Pancreas (tissue), 10 donors: ENCODE results near the gene TYRP1. TPM values are rescaled to one million over a fixed set of nuclear protein-coding genes. Genes with fewer than 3 reads are reported as not detected.

ENCODE experiments used
- ATAC-seq, 4 donors: fragments of 200-7000 bp; cut with Tn5 transposase; one replicate each; pipeline versions ENCODE4 v1.8.0 to v1.9.1; 2020; ENCODE audit warnings: mild to moderate bottlenecking in 4 of 4, moderate library complexity in 4 of 4
- DNase-seq, 6 donors: peaks; one replicate each; pipeline ENCODE4 v3.0.0-alpha.2; 2020
- FAIRE-seq: peaks from 2 replicates; lab custom pipeline; 2012; peaks lifted over from hg19 to GRCh38; lab: Jason Lieb, UNC
- H3K27ac ChIP-seq, 4 donors: fragments of 200-600 bp; sonication (generic); 1 replicate in 3 of 4; 2 replicates in 1 of 4; pipeline versions ENCODE4 v1.5.0 to v1.8.0; 2020
- H3K27me3 ChIP-seq, 4 donors: fragments of 200-600 bp; one replicate each; pipeline ENCODE4 v1.8.0; 2021
- H3K36me3 ChIP-seq, 3 donors: fragments of 200-600 bp; sonication (generic) in 1 of 3; one replicate each; pipeline versions ENCODE4 v1.5.0 to v1.8.0; 2020 to 2021
- H3K4me1 ChIP-seq, 3 donors: fragments of 200-600 bp; one replicate each; pipeline ENCODE4 v1.8.0; 2021
- H3K4me3 ChIP-seq, 4 donors: fragments of 200-600 bp; sonication (generic) in 2 of 4; one replicate each; pipeline versions ENCODE4 v1.5.0 to v1.8.0; 2020 to 2021
- H3K9me3 ChIP-seq, 4 donors: fragments of 200-600 bp; one replicate each; pipeline ENCODE4 v1.8.0; 2021
- WGBS, 2 donors: extraction: QIAGEN DNeasy Blood & Tissue Kit; methylation state at CpG; one replicate each; pipeline ENCODE4 v1.1.7; 2013; 5-methylcytosine and 5-hydroxymethylcytosine counted together
- intact Hi-C, 3 donors: fragments of 100-400 bp; cut with DNase I; formaldehyde crosslinking; loops; one replicate each; pipeline versions ENCODE4 v1.11.1 to v1.14.2; 2022
- polyA plus RNA-seq, 2 donors: library from polyadenylated mRNA; stranded (reverse); fragments of 200-250 nt; gene quantifications; one replicate each; pipeline ENCODE4 v1.2.3, GENCODE V29; 2013
- total RNA-seq, 6 donors: library from RNA; stranded (reverse); fragmentation: NEBNext Ultra II Directional in 4 of 6; extraction: Animal tissue kit (Norgen Biotek cat#: 25700) in 4 of 6; gene quantifications; one replicate each; pipeline versions ENCODE4 v1.2.1 to v1.2.4, GENCODE V29; 2021 to 2023
- TF ChIP-seq, protein P1 (sequence below), 4 donors: fragments of 200-600 bp; sonication (generic) in 3 of 4; IDR thresholded peaks; one replicate each; pipeline versions ENCODE4 v1.5.0 to v1.8.0; 2021; ENCODE audit warnings: antibody characterized with exemption in 4 of 4
- donor health status: healthy with polysubstance abuse.
- donor health status: DM: no; HTN: no; CAD: no; lungs with moderate emphysema.
- donor health status: DM: no; HTN: no; CAD: no.
- donor health status: control.
- donor health status: control.
- donor health status: Bipolar disorder and iron deficiency.
- donor health status: DM: yes; HTN: yes; CAD: no.
- donor health status: DM: no; HTN: no; CAD: no.
- donor health status: DM: no; HTN: no; CAD: no.
- donor health status: DM: yes; HTN: yes; CAD: no.

TYRP1 gene
- total and polyA plus RNA-seq, 8 donors: 0.14 to 0.23 TPM; not detected in 6

DNA sequence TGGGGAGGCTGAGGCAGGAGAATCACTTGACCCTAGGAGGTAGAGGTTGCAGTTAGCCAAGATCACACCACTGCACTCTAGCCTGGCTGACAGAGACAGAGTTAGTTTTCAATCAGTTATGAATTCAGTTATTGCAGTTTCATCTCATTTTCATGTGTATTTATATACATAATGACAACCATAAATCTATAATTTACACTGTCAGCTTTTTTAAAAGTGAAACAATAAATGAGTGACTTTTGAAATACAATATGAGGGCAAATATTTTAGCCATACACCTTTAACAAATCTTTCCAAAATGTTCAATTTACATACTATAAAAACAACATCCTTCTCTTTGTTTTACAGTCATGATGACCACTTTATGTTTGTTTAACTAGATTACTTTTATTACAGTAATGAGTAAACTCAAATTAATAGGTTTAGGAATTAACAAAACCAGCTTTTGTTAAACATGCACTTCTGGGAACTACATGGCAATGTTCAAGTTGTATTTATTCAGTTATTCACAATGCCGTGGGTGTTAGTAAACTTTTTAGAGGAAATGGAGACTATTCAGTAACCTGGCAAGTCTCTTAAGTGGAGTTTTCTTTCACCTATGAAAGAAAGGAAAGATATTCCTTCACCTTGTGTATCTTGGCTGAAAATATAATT lies 12.7 kb downstream of the TYRP1 start:
- ATAC-seq: peak in 1 of 4 donors; percentile 23
- 14 to 20% methylated on average over 1 of the region's 1 CpG for WGBS, 2 donors
- no peaks in the 10 kb centered on the region for H3K4me1 ChIP-seq
- TF ChIP-seq, protein P1, sequence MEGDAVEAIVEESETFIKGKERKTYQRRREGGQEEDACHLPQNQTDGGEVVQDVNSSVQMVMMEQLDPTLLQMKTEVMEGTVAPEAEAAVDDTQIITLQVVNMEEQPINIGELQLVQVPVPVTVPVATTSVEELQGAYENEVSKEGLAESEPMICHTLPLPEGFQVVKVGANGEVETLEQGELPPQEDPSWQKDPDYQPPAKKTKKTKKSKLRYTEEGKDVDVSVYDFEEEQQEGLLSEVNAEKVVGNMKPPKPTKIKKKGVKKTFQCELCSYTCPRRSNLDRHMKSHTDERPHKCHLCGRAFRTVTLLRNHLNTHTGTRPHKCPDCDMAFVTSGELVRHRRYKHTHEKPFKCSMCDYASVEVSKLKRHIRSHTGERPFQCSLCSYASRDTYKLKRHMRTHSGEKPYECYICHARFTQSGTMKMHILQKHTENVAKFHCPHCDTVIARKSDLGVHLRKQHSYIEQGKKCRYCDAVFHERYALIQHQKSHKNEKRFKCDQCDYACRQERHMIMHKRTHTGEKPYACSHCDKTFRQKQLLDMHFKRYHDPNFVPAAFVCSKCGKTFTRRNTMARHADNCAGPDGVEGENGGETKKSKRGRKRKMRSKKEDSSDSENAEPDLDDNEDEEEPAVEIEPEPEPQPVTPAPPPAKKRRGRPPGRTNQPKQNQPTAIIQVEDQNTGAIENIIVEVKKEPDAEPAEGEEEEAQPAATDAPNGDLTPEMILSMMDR (IDR thresholded peaks at IDR 0.05): no peak
- H3K4me3 ChIP-seq: no peak overlapping the region
- no peak for DNase-seq
- H3K36me3 ChIP-seq: no peaks in the 10 kb centered on the region
- intact Hi-C loops: no loop called here
- FAIRE-seq: no peak
- H3K27ac ChIP-seq: no peak overlapping the region
- no peaks in the 10 kb centered on the region for H3K27me3 ChIP-seq
- no peaks in the 10 kb centered on the region for H3K9me3 ChIP-seq

DNA sequence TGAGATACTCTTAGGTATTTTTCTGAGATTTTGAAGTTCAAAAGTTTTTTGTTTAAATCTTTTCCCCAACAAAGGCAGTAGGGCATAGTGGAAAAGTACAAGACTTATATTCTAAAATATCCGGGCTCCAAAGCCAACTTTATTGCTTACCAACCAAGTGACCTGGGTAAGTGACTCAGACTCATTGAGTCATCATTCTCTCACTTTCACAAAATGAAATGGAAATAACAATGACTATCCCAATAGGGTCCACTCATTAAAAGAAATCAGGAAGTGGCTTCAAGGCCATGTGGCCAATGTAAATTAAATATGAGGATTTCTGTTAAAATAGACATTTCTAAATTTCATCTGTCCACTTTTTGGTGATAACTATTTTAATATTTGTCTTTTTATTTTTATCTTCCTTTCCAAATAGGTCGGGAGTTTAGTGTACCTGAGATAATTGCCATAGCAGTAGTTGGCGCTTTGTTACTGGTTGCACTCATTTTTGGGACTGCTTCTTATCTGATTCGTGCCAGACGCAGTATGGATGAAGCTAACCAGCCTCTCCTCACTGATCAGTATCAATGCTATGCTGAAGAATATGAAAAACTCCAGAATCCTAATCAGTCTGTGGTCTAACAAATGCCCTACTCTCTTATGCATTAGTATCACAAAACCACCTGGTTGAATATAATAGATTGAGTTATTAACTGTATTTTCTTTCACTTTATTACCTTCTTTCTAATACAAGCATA lies 15.5 kb downstream of the TYRP1 start:
- peak in 1 of 4 donors; percentile 72 for ATAC-seq
- H3K4me3 ChIP-seq: no peak overlapping the region
- H3K27me3 ChIP-seq: no peaks in the 10 kb centered on the region
- intact Hi-C loops: no loop called here
- no peak for DNase-seq
- 76 to 86% methylated on average over 5 of the region's 5 CpGs for WGBS, 2 donors
- no peaks in the 10 kb centered on the region for H3K9me3 ChIP-seq
- no peaks in the 10 kb centered on the region for H3K4me1 ChIP-seq
- no peaks in the 10 kb centered on the region for H3K36me3 ChIP-seq
- no peak overlapping the region for H3K27ac ChIP-seq
- FAIRE-seq: no peak
- TF ChIP-seq, protein P1 (IDR thresholded peaks at IDR 0.05): no peak

- intact Hi-C loops: loop anchor here in 1 of 3 donors (10.0 kb wide), 1 partner anchor 372 kb away; no protein-coding TSS in a partner anchor
- Histone ChIP-seq H3K9me3 (no peaks in the 10 kb centered on the region), H3K27ac (no peak overlapping the region), H3K4me3 (no peak overlapping the region), H3K4me1 (no peaks in the 10 kb centered on the region), H3K27me3 (no peaks in the 10 kb centered on the region), H3K36me3 (no peaks in the 10 kb centered on the region)
- TF ChIP-seq, protein P1 (IDR thresholded peaks at IDR 0.05): no peak
- no peak for DNase-seq
- 84 to 95% methylated on average over 2 of the region's 2 CpGs for WGBS, 2 donors
- no peak for ATAC-seq
- no peak for FAIRE-seq
Measured at GRCh38 chr9:12712532-12712931, 19.3 kb downstream of the TYRP1 start.

- Histone ChIP-seq H3K27ac (no peak overlapping the region), H3K4me3 (no peak overlapping the region), H3K4me1 (no peaks in the 10 kb centered on the region), H3K9me3 (no peaks in the 10 kb centered on the region), H3K36me3 (no peaks in the 10 kb centered on the region), H3K27me3 (peaks cover 0 to 4% (median 0%) of the 10 kb centered on the region in 4 donors)
- TF ChIP-seq, protein P1 (IDR thresholded peaks at IDR 0.05): no peak
- intact Hi-C loops: loop anchor here in 1 of 3 donors (10.0 kb wide), 1 partner anchor 370 kb away; no protein-coding TSS in a partner anchor
- DNase-seq (no peak), FAIRE-seq (no peak), ATAC-seq (no peak)
- WGBS, 2 donors: 67 to 80% methylated on average over 3 of the region's 3 CpGs
Measured at GRCh38 chr9:12715268-12715667, 22.1 kb downstream of the TYRP1 start.
